ENCODE results near the gene GABBR2. TPM values are rescaled to one million over a fixed set of nuclear protein-coding genes. Genes with fewer than 3 reads are reported as not detected.
A peak's percentile ranks its signal among the peaks of the same experiment; 100 is the strongest.

GABBR2 gene
- total RNA-seq, 1 donor from 2014 or later, result not detected

GRCh38 chr9:98326459-98327248 is 382.1 kb downstream of the GABBR2 start:
- Mint-ChIP-seq H3K27ac (ENCODE audit: unreplicated experiment) (no peak overlapping the region), H3K9me3 (ENCODE audit: unreplicated experiment) (no peaks in the 10 kb centered on the region), H3K27me3 (ENCODE audit: unreplicated experiment) (peaks cover 19% of the 10 kb centered on the region), H3K4me1 (ENCODE audit: unreplicated experiment) (peaks cover 7% of the 10 kb centered on the region), H3K36me3 (ENCODE audit: unreplicated experiment) (no peaks in the 10 kb centered on the region), H3K4me3 (ENCODE audit: unreplicated experiment) (no peak overlapping the region)
- DNase-seq (ENCODE audit: extremely low spot score, unreplicated experiment), result no peak
- TF ChIP-seq CTCF (IDR thresholded peaks at IDR 0.05), result no peak

GRCh38 chr9:98324801-98325200 is 383.9 kb downstream of the GABBR2 start:
- Mint-ChIP-seq H3K4me1 (ENCODE audit: unreplicated experiment) (peaks cover 7% of the 10 kb centered on the region), H3K27ac (ENCODE audit: unreplicated experiment) (no peak overlapping the region), H3K27me3 (ENCODE audit: unreplicated experiment) (peaks cover 6% of the 10 kb centered on the region), H3K4me3 (ENCODE audit: unreplicated experiment) (no peak overlapping the region), H3K9me3 (ENCODE audit: unreplicated experiment) (no peaks in the 10 kb centered on the region), H3K36me3 (ENCODE audit: unreplicated experiment) (no peaks in the 10 kb centered on the region)
- no peak for TF ChIP-seq CTCF (IDR thresholded peaks at IDR 0.05)
- DNase-seq (ENCODE audit: extremely low spot score, unreplicated experiment), result no peak

GRCh38 chr9:98323831-98324135 is 385.0 kb downstream of the GABBR2 start:
- Mint-ChIP-seq H3K27ac (ENCODE audit: unreplicated experiment) (peak overlapping the region; percentile 35), H3K4me3 (ENCODE audit: unreplicated experiment) (no peak overlapping the region), H3K27me3 (ENCODE audit: unreplicated experiment) (peaks cover 3% of the 10 kb centered on the region), H3K9me3 (ENCODE audit: unreplicated experiment) (no peaks in the 10 kb centered on the region), H3K4me1 (ENCODE audit: unreplicated experiment) (peaks cover 7% of the 10 kb centered on the region), H3K36me3 (ENCODE audit: unreplicated experiment) (no peaks in the 10 kb centered on the region)
- no peak for DNase-seq (ENCODE audit: extremely low spot score, unreplicated experiment)
- no peak for TF ChIP-seq CTCF (IDR thresholded peaks at IDR 0.05)

- peaks cover 7% of the 10 kb centered on the region for H3K4me1 Mint-ChIP-seq (ENCODE audit: unreplicated experiment)
- no peak for DNase-seq (ENCODE audit: extremely low spot score, unreplicated experiment)
- TF ChIP-seq CTCF (IDR thresholded peaks at IDR 0.05), result no peak
- H3K27me3 Mint-ChIP-seq (ENCODE audit: unreplicated experiment), result peaks cover 3% of the 10 kb centered on the region
- H3K36me3 Mint-ChIP-seq (ENCODE audit: unreplicated experiment), result no peaks in the 10 kb centered on the region
- no peaks in the 10 kb centered on the region for H3K9me3 Mint-ChIP-seq (ENCODE audit: unreplicated experiment)
- no peak overlapping the region for H3K27ac Mint-ChIP-seq (ENCODE audit: unreplicated experiment)
- H3K4me3 Mint-ChIP-seq (ENCODE audit: unreplicated experiment), result no peak overlapping the region
Observed at GRCh38 chr9:98323051-98323830, 385.5 kb downstream of the GABBR2 start.

- H3K4me3 Mint-ChIP-seq (ENCODE audit: unreplicated experiment), result no peak overlapping the region
- no peak for DNase-seq (ENCODE audit: extremely low spot score, unreplicated experiment)
- peaks cover 7% of the 10 kb centered on the region for H3K4me1 Mint-ChIP-seq (ENCODE audit: unreplicated experiment)
- H3K27ac Mint-ChIP-seq (ENCODE audit: unreplicated experiment), result no peak overlapping the region
- no peaks in the 10 kb centered on the region for H3K27me3 Mint-ChIP-seq (ENCODE audit: unreplicated experiment)
- H3K36me3 Mint-ChIP-seq (ENCODE audit: unreplicated experiment), result no peaks in the 10 kb centered on the region
- H3K9me3 Mint-ChIP-seq (ENCODE audit: unreplicated experiment), result no peaks in the 10 kb centered on the region
- TF ChIP-seq CTCF (IDR thresholded peaks at IDR 0.05), result no peak
Observed at GRCh38 chr9:98321269-98321668, 387.5 kb downstream of the GABBR2 start.
